IPS-NIHi7 (cell line): ENCODE measurements around the gene PTER.

Source experiments
- DNase-seq: peaks from one replicate; pipeline ENCODE4 v3.0.0; 2012; ENCODE audit warnings: mixed read lengths; ENCODE audit errors: extremely low spot score

The PTER gene

DNA sequence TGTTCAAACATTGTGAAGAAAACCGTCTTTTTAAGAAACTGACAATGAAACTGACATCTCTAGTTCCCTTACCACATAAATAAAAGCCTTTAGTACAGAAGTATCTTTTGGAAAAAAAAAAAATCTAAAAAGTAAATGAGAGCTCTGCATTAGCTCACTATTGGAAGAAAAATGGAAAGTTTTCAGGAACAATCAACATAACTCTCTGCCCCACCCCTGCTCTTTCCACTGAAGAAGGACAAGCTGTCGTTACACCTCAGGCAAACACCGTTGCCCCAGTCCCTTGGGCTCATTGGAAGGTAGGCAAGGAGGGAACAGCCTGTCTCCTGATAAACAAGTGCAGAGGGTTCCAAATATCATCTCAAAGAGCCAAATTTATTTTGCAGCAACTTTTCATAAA is 107.3 kb downstream of the PTER start:
- DNase-seq = no peak

- no peak for DNase-seq
These were observed 107.8 kb downstream of the PTER start for GRCh38 chr10:16544591-16544990.

DNA sequence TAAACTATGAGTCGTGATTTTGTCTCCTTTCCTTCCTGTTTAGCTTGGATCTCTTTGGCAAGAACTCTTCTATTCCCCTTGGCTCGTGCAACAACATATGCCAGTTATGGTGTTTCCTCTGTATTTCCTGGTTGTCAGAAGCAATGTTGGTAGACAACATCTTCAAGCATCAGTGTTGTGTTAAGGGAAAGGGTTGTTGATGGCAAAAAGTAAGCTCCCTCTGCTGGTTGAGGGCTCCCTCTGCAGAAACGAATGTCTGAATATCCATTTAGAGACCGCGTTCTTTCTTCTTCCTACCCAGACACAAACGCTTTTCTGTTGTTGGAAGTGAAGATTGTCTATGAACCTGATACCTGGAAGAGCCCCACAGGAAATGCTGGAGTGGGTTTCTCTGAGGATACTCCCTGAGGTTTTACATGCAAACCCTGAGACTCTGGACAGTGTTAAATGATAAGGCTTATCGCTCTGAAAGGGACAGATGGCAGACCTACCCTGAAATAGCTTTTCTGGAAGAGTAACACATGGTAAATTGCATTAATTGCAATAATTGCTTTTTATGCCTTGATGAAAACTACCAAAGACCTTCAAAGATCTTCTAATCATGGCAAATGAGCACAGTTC is 108.4 kb downstream of the PTER start:
- DNase-seq = peak; percentile 82

DNA sequence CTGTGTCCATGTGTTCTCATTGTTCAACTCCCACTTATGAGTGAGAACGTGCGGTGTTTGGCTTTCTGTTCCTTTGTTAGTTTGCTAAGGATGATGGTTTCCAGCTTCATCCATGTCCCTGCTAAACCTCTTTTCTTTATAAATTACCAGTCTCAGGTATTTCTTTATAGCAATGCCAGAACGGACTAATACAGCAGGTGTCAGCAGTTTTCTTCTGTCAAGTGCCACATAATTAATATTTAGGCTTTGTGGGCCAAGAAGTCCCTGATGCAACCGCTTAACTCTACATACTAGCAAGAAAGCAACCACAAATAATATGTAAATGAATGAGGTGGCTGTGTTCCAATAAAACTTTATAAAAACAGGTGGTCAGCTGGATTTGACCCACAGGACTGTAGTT is 111.2 kb downstream of the PTER start:
- DNase-seq = no peak

GRCh38 chr10:16559236-16559773 is 122.5 kb downstream of the PTER start:
- no peak for DNase-seq

DNA sequence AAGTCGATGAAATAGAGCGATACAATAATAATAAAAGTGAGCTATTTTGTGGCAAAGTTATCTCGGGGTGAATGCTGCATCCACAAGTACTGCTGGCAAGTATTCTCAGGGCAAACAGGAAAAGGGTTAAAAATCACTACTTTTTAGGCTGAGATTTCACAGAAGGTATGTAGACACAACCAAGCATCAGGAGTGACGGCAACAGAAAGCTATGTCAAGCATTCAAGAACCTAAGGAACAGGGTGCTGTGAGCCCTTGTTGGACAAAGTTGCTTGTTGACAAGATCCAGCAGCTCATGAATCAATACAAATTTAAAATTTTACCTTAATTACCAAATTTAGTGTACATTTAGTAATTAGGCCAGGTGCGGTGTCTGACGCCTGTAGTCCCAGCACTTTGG is 126.1 kb downstream of the PTER start:
- DNase-seq = no peak
